ENCODE data around the gene SGIP1.

Gene SGIP1

DNA sequence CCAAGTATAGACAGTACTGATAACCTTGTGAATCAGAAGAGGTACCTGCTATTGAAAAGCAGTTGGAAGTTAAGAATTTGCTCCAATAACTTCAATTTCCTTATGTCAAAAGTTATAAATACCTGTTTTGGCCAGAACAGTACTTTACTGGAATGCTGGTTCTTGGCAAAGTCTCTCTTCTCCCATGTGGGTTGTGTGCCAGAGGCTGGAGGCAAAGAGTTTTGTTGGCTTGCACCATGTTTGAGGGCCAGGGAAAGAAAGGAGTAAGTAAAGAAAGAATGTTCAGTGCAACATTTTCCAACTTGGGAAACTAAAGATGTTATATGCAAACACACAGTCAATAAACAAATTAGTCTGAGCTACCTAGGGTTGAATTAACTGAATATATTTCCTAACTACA, 151.3 kb downstream of the SGIP1 start:
- TF ChIP-seq, protein P1, sequence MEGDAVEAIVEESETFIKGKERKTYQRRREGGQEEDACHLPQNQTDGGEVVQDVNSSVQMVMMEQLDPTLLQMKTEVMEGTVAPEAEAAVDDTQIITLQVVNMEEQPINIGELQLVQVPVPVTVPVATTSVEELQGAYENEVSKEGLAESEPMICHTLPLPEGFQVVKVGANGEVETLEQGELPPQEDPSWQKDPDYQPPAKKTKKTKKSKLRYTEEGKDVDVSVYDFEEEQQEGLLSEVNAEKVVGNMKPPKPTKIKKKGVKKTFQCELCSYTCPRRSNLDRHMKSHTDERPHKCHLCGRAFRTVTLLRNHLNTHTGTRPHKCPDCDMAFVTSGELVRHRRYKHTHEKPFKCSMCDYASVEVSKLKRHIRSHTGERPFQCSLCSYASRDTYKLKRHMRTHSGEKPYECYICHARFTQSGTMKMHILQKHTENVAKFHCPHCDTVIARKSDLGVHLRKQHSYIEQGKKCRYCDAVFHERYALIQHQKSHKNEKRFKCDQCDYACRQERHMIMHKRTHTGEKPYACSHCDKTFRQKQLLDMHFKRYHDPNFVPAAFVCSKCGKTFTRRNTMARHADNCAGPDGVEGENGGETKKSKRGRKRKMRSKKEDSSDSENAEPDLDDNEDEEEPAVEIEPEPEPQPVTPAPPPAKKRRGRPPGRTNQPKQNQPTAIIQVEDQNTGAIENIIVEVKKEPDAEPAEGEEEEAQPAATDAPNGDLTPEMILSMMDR (IDR thresholded peaks at IDR 0.05; ENCODE audit: unreplicated experiment in 3 of 3) = no peak
- Mint-ChIP-seq H3K4me1 (peaks cover 10% of the 10 kb centered on the region), H3K9me3 (no peaks in the 10 kb centered on the region), H3K27ac (no peak overlapping the region), H3K27me3 (ENCODE audit: low read depth) (no peaks in the 10 kb centered on the region), H3K4me3 (no peak overlapping the region), H3K36me3 (ENCODE audit: low read depth) (no peaks in the 10 kb centered on the region)

DNA sequence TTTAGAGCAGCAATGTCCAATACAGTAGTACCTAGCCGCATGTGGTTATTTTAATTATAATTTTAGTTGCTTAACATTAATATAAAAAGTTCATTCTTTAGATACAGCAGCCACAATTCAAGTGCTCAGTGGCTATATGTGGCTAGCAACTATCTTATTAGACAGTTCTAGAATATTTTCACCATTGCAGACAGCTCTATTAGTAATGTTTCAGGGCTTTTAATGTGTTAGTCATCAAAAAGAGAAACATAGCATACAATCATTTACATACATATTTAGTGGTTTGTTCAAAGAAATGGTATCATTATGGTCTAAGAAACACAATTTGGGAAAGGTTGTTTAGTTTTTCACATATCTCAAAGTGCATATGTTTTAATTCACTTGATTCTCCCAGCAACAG, 151.7 kb downstream of the SGIP1 start:
- no peaks in the 10 kb centered on the region for H3K9me3 Mint-ChIP-seq
- H3K4me1 Mint-ChIP-seq = peaks cover 10% of the 10 kb centered on the region
- TF ChIP-seq, protein P1 (IDR thresholded peaks at IDR 0.05; ENCODE audit: unreplicated experiment in 3 of 3) = no peak
- H3K27me3 Mint-ChIP-seq (ENCODE audit: low read depth) = no peaks in the 10 kb centered on the region
- H3K4me3 Mint-ChIP-seq = no peak overlapping the region
- H3K27ac Mint-ChIP-seq = no peak overlapping the region
- H3K36me3 Mint-ChIP-seq (ENCODE audit: low read depth) = no peaks in the 10 kb centered on the region

DNA sequence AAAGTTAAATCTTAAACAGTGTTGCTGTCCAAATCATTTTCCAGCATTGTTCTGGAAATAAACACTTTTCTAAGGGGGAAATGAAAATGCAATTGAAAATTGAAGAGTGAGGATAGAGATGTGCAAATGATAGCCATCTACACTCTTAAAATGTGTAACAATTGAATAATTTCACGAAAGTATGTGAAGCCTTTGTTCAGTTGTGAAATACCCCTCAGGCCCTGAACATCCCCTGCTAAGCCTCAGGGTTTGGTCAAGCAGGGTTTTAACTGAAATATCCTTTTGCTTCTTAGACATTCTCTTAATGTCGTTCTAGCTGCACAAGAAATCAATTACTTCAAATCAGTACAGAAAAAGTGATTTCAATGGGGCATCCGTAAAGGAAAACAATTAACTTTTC, 152.5 kb downstream of the SGIP1 start:
- Mint-ChIP-seq H3K27me3 (ENCODE audit: low read depth) (no peaks in the 10 kb centered on the region), H3K36me3 (ENCODE audit: low read depth) (no peaks in the 10 kb centered on the region), H3K27ac (no peak overlapping the region), H3K9me3 (no peaks in the 10 kb centered on the region), H3K4me3 (no peak overlapping the region), H3K4me1 (peaks cover 16% of the 10 kb centered on the region)
- TF ChIP-seq, protein P1 (IDR thresholded peaks at IDR 0.05; ENCODE audit: unreplicated experiment in 3 of 3) = no peak

DNA sequence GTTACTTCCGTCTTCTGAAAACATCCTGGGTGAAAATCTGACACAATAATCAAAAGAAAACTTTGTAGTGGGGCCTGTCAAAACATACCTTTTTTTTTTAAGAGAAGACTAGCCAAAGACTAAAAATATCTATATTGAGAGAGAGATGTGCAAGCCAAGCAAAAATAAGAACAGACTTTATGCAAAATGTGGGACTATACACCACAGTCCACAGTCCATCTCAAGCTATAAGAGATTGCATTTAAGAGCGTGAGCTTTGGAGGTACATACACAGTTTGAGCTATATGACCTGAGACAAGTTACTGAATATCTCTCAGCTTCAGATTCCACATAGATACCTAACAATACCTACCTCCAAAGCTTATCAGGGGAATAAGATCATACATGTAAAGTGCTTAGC, 153.4 kb downstream of the SGIP1 start:
- Mint-ChIP-seq H3K4me3 (no peak overlapping the region), H3K4me1 (peaks cover 19% of the 10 kb centered on the region), H3K9me3 (no peaks in the 10 kb centered on the region), H3K27me3 (ENCODE audit: low read depth) (no peaks in the 10 kb centered on the region), H3K27ac (peak overlapping the region in 2 of 3 experiments; percentile 2 to 4), H3K36me3 (ENCODE audit: low read depth) (no peaks in the 10 kb centered on the region)
- TF ChIP-seq, protein P1 (IDR thresholded peaks at IDR 0.05; ENCODE audit: unreplicated experiment in 3 of 3) = no peak

DNA sequence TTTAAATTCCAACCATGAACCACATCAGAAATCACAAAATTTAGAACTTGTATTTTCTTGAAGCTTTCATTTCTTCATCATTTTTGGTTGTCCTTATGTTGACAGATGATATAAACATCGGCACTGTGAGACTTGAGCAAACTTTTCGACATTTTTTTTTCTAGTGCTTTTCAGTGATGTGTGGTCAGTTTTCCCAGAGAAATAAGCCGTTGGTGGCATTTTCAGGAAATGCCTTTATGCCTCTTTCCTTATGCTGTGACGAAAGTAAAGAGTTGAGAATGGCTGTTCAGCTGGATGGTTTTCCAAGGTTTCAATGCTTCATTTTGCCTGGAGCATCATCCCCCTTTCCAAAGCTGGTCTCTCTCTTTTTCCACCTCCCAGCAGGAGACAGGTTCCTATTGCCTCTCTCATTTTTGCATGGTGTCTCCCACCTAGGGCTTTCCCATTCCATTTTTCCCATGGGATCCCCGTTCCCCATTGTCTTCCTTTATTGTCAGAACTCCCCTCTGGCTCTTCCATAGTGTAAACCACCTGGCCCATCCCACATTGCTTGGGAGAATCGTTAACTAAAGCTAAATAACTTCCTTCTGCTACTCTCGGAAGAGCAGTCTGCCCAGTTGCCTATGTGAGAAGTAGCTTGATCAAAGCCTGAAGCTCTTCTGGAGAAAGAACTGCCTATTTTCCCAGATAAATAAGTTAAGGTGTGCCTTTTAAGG, 156.9 kb downstream of the SGIP1 start:
- no peak overlapping the region for H3K4me3 Mint-ChIP-seq
- TF ChIP-seq, protein P1 (IDR thresholded peaks at IDR 0.05; ENCODE audit: unreplicated experiment in 3 of 3) = no peak
- H3K27ac Mint-ChIP-seq = peak overlapping the region; percentile 62 to 66 (median 65)
- no peaks in the 10 kb centered on the region for H3K36me3 Mint-ChIP-seq (ENCODE audit: low read depth)
- peaks cover 16% of the 10 kb centered on the region for H3K4me1 Mint-ChIP-seq
- no peaks in the 10 kb centered on the region for H3K27me3 Mint-ChIP-seq (ENCODE audit: low read depth)
- no peaks in the 10 kb centered on the region for H3K9me3 Mint-ChIP-seq

DNA sequence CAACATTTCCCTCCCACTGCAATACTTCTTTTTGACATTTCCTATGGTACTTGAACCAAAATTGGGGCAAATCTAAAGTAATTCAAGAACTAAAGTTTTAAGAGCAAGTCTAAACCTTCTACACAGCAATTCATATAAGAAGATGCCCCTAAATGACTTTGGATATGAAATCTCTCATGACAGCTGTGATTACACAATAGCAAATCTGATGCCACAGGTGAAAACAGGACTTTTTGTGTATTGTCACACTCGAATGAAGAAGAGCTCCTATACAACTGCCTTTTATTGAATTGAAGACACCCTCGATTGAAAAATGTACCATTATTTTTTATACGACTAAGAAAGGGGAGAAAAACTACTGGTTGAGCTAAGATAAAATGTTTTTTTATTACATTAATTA, 158.7 kb downstream of the SGIP1 start:
- no peak overlapping the region for H3K4me3 Mint-ChIP-seq
- TF ChIP-seq, protein P1 (IDR thresholded peaks at IDR 0.05; ENCODE audit: unreplicated experiment in 3 of 3) = no peak
- no peaks in the 10 kb centered on the region for H3K9me3 Mint-ChIP-seq
- no peaks in the 10 kb centered on the region for H3K36me3 Mint-ChIP-seq (ENCODE audit: low read depth)
- peaks cover 9% of the 10 kb centered on the region for H3K4me1 Mint-ChIP-seq
- no peak overlapping the region for H3K27ac Mint-ChIP-seq
- H3K27me3 Mint-ChIP-seq (ENCODE audit: low read depth) = no peaks in the 10 kb centered on the region
